PC-3 (cell line): ENCODE results near the gene GPR32. TPM values are rescaled to one million over a fixed set of nuclear protein-coding genes. Genes with fewer than 3 reads are reported as not detected.
"Not testable (repeated sequence)": the region's sequence is repeated elsewhere in the genome, so short reads cannot be mapped to it uniquely, and the experiment has no call there.

Experiments used
- ATAC-seq: fragments of 200-7000 bp; cut with Tn5 transposase; 2 replicates; pipeline ENCODE4 v1.9.1; 2020; ENCODE audit warnings: mild to moderate bottlenecking, moderate library complexity
- BruUV-seq: library from RNA; stranded (reverse); fragments of 400-500 nt; replicated peaks from 2 replicates; lab custom pipeline; 2021; lab: Mats Ljungman, UMichigan
- CTCF ChIA-PET: fragments of 300-600 bp; sonication (Branson Sonifier 250); formaldehyde crosslinking; loops from one replicate; lab custom pipeline; 2022; ENCODE audit warnings: antibody characterized with exemption; lab: Charles Lee
- POLR2A ChIA-PET: fragments of 300-600 bp; sonication (Branson Sonifier 250); formaldehyde crosslinking; loops from one replicate; lab custom pipeline; 2022; ENCODE audit warnings: antibody characterized with exemption; ENCODE audit not compliant: unreplicated experiment; lab: Charles Lee
- DNase-seq: peaks from one replicate; pipeline ENCODE4 v3.0.0-alpha.2; 2015
- H2AFZ ChIP-seq: fragments of 300-600 bp; sonication (generic); 2 replicates; pipeline ENCODE4 v1.6.0; 2016; ENCODE audit warnings: antibody characterized with exemption, low read length
- H3F3A ChIP-seq: fragments of 300-600 bp; sonication (generic); one replicate; pipeline ENCODE4 v1.6.0; 2017; ENCODE audit warnings: antibody characterized with exemption, low read length, control low read depth, mild to moderate bottlenecking; ENCODE audit not compliant: unreplicated experiment
- H3K27ac ChIP-seq: fragments of 300-600 bp; sonication (generic); 2 replicates; pipeline ENCODE4 v1.5.1; 2016; ENCODE audit warnings: mild to moderate bottlenecking, low read length
- H3K27me3 ChIP-seq: fragments of 300-600 bp; sonication (generic); 2 replicates; pipeline ENCODE4 v1.6.1; 2016; ENCODE audit warnings: low read length, mixed read lengths
- H3K36me3 ChIP-seq: fragments of 300-600 bp; sonication (generic); 2 replicates; pipeline ENCODE4 v1.6.1; 2016; ENCODE audit warnings: low read depth, mixed run types, low read length, mixed read lengths
- H3K4me1 ChIP-seq: fragments of 300-600 bp; sonication (generic); 2 replicates; pipeline ENCODE4 v1.5.1; 2016; ENCODE audit warnings: low read length; ENCODE audit not compliant: insufficient read depth
- H3K4me2 ChIP-seq: fragments of 300-600 bp; sonication (generic); 2 replicates; pipeline ENCODE4 v1.6.0; 2016; ENCODE audit warnings: low read length
- H3K4me3 ChIP-seq: fragments of 300-600 bp; sonication (generic); 2 replicates; pipeline ENCODE4 v1.5.1; 2016; ENCODE audit warnings: mild to moderate bottlenecking, low read length, mixed read lengths
- H3K79me2 ChIP-seq: fragments of 300-600 bp; sonication (generic); 2 replicates; pipeline ENCODE4 v1.6.1; 2017; ENCODE audit warnings: low read length, mixed read lengths
- H3K9ac ChIP-seq: fragments of 300-600 bp; sonication (generic); 2 replicates; pipeline ENCODE4 v1.6.0; 2016; ENCODE audit warnings: mild to moderate bottlenecking, low read length
- H3K9me2 ChIP-seq: fragments of 300-600 bp; sonication (generic); replicated peaks from 2 replicates; pipeline ENCODE4 v1.6.1; 2016; ENCODE audit warnings: mixed run types, low read length, mixed read lengths
- H3K9me3 ChIP-seq: fragments of 300-600 bp; sonication (generic); 2 replicates; pipeline ENCODE4 v1.6.1; 2016; ENCODE audit warnings: low read length, mixed read lengths
- H4K20me1 ChIP-seq: fragments of 300-600 bp; sonication (generic); 2 replicates; pipeline ENCODE4 v1.6.1; 2016; ENCODE audit warnings: low read length, mixed read lengths
- CTCF ChIP-seq: fragments of 300-600 bp; sonication (generic); conservative IDR thresholded peaks from 2 replicates; pipeline ENCODE4 v1.5.1; 2017; ENCODE audit warnings: antibody characterized with exemption, low read depth, mild to moderate bottlenecking, low read length
- EZH2 ChIP-seq: fragments of 300-600 bp; sonication (generic); IDR thresholded peaks from one replicate; pipeline ENCODE4 v1.6.1; 2017; ENCODE audit warnings: antibody characterized with exemption, mild to moderate bottlenecking, low read length; ENCODE audit not compliant: unreplicated experiment
- EZH2phosphoT487 ChIP-seq: fragments of 300-600 bp; sonication (generic); IDR thresholded peaks from 2 replicates; pipeline ENCODE4 v1.6.1; 2018; ENCODE audit warnings: mild to moderate bottlenecking, antibody characterized with exemption, low read length, borderline replicate concordance
- intact Hi-C: fragments of 100-400 bp; cut with micrococcal nuclease; formaldehyde crosslinking; loops from 2 replicates; pipeline ENCODE4 v1.9.0; 2023
- total RNA-seq: library from RNA; depleted of rRNA; stranded (reverse); fragments of >200 nt; gene quantifications from 2 replicates; pipeline ENCODE4 v1.2.3, GENCODE V29; 2014

Gene GPR32
- total RNA-seq, 1 experiment from 2014 or later = not detected

GRCh38 chr19:50759076-50759475, 11.2 kb upstream of the GPR32 start:
- H3K27me3 ChIP-seq = peaks cover 15% of the 10 kb centered on the region
- CTCF ChIA-PET = not testable (repeated sequence)

DNA sequence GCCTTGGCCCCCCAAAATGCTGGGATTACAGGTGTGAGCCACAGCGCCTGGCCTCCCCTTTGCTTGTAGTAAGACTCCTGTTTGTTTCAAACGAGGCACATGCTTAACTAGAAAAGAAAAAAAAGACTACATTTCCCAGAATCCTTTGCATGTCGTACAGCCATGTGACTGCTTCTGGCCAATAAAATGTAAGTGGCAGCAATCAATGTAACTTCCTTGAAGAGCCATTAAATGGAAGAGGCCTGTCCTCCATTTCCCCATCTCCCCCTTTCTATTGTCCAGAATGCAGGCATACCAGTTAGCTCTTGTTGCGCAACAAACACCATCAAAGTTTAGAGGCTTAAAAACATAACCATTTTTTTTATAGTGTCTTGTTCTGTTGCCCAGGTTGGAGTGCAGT, 10.4 kb upstream of the GPR32 start:
- DNase-seq = peak; percentile 44

More at GRCh38 chr19:50759076-50759475, 11.2 kb upstream of the GPR32 start:
- BruUV-seq, H4K20me1 ChIP-seq, H3K4me1 ChIP-seq, intact Hi-C loops, H3K9ac ChIP-seq, H3K9me3 ChIP-seq, H2AFZ ChIP-seq, H3F3A ChIP-seq, H3K4me2 ChIP-seq, H3K36me3 ChIP-seq, ATAC-seq, POLR2A ChIA-PET, H3K79me2 ChIP-seq, H3K4me3 ChIP-seq, H3K27ac ChIP-seq, H3K9me2 ChIP-seq, DNase-seq: not testable (repeated sequence)

GRCh38 chr19:50761501-50761900, 8.8 kb upstream of the GPR32 start:
- H3K9ac ChIP-seq, H3K79me2 ChIP-seq, H3K4me2 ChIP-seq, ATAC-seq, H3K36me3 ChIP-seq, H3F3A ChIP-seq, H4K20me1 ChIP-seq, BruUV-seq, H2AFZ ChIP-seq, H3K9me3 ChIP-seq, intact Hi-C loops, POLR2A ChIA-PET, H3K4me1 ChIP-seq, H3K9me2 ChIP-seq, H3K4me3 ChIP-seq, DNase-seq, H3K27ac ChIP-seq: not testable (repeated sequence)
- peaks cover 17% of the 10 kb centered on the region; the same call in 1 of the 2 replicates for H3K27me3 ChIP-seq
- CTCF ChIA-PET = interaction anchor here (0.7 kb wide), 1 partner anchor 19 kb away, joined by 9 read pairs; no protein-coding TSS in a partner anchor

More for the DNA sequence above, 10.4 kb upstream of the GPR32 start:
- H3K4me2 ChIP-seq = no peak overlapping the region
- ChIA-PET CTCF (no interaction called here), POLR2A (no interaction called here)
- no peak for ATAC-seq
- no peaks in the 10 kb centered on the region for H3K4me1 ChIP-seq
- no peak overlapping the region for H3K9ac ChIP-seq
- intact Hi-C loops = no loop called here
- no peak for TF ChIP-seq EZH2
- no peak for TF ChIP-seq EZH2phosphoT487
- TF ChIP-seq CTCF = no peak
- no peak overlapping the region for H3K27ac ChIP-seq
- BruUV-seq = no TSS peak
- H3K9me3 ChIP-seq = no peaks in the 10 kb centered on the region
- H3K27me3 ChIP-seq = peaks cover 13% of the 10 kb centered on the region
- no peaks in the 10 kb centered on the region for H3K79me2 ChIP-seq
- H3K4me3 ChIP-seq = no peak overlapping the region
- H4K20me1 ChIP-seq = no peaks in the 10 kb centered on the region
- H2AFZ ChIP-seq = no peak overlapping the region
- H3K9me2 ChIP-seq = no peaks in the 10 kb centered on the region
- H3K36me3 ChIP-seq = no peaks in the 10 kb centered on the region
- no peaks in the 10 kb centered on the region for H3F3A ChIP-seq

DNA sequence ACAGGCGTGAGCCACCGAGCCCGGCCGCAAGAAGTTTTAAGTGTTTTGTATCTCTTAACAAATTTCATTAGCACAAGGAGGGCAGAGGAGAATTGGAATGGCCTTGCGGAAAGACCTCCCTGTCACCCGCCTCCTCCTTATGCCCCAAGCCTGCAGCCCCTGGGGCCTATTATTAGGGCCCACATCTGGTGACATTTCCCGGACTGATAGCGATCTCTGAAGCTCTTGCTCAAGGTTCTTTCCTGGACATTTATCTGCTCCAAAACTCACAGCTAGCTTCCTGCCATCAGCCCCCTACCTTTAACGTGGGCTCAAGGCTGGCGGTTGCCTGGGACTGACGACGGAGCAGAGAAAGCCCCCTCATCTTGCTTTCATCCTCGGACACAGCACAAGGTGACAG, 6.7 kb upstream of the GPR32 start:
- H3K4me3 ChIP-seq, H3K79me2 ChIP-seq, POLR2A ChIA-PET, H3K9me2 ChIP-seq, H2AFZ ChIP-seq, CTCF ChIA-PET, intact Hi-C loops, H3K4me2 ChIP-seq, H3K9me3 ChIP-seq, H3K9ac ChIP-seq, H3F3A ChIP-seq, H3K27ac ChIP-seq, BruUV-seq, H4K20me1 ChIP-seq, H3K36me3 ChIP-seq, DNase-seq, ATAC-seq, H3K4me1 ChIP-seq: not testable (repeated sequence)
- peaks cover 17% of the 10 kb centered on the region; the same call in 1 of the 2 replicates for H3K27me3 ChIP-seq
